Trophoblast cell (in vitro differentiated cells and primary cell): ENCODE results near the gene ETV3L.

ENCODE experiments used
- DNase-seq, 2 donors: peaks; one replicate each; pipeline ENCODE4 v3.0.0-alpha.2; 2016
- H2AFZ ChIP-seq: 2 replicates; pipeline ENCODE4 v1.6.1; 2013; ENCODE audit warnings: low read length, moderate library complexity, mild to moderate bottlenecking; ENCODE audit not compliant: insufficient read depth, poor library complexity
- H2AK5ac ChIP-seq: 2 replicates; pipeline ENCODE4 v1.6.1; 2013; ENCODE audit warnings: mild to moderate bottlenecking, low read length
- H2BK120ac ChIP-seq: 2 replicates; pipeline ENCODE4 v1.6.1; 2013; ENCODE audit warnings: low read length, mild to moderate bottlenecking, moderate library complexity; ENCODE audit not compliant: insufficient read depth, poor library complexity
- H2BK12ac ChIP-seq: 2 replicates; pipeline ENCODE4 v1.6.1; 2013; ENCODE audit warnings: mild to moderate bottlenecking, low read length, moderate library complexity
- H2BK5ac ChIP-seq: 2 replicates; pipeline ENCODE4 v1.6.1; 2013; ENCODE audit warnings: low read length, low read depth, moderate library complexity, mild to moderate bottlenecking; ENCODE audit not compliant: poor library complexity
- H3K14ac ChIP-seq: 2 replicates; pipeline ENCODE4 v1.6.1; 2013; ENCODE audit warnings: mild to moderate bottlenecking, low read length
- H3K18ac ChIP-seq: 2 replicates; pipeline ENCODE4 v1.6.1; 2013; ENCODE audit warnings: mild to moderate bottlenecking, low read length
- H3K23ac ChIP-seq: 2 replicates; pipeline ENCODE4 v1.6.1; 2013; ENCODE audit warnings: low read length
- H3K27ac ChIP-seq: 2 replicates; pipeline ENCODE4 v1.5.1; 2013; ENCODE audit warnings: low read depth, mild to moderate bottlenecking, inconsistent platforms, low read length, moderate library complexity
- H3K27me3 ChIP-seq: 2 replicates; pipeline ENCODE4 v1.6.1; 2013; ENCODE audit warnings: inconsistent platforms, mild to moderate bottlenecking, low read length, moderate library complexity; ENCODE audit not compliant: insufficient read depth
- H3K36me3 ChIP-seq, 2 experiments: 1 replicate in 1 of 2; 2 replicates in 1 of 2; pipeline ENCODE4 v1.6.1; 2013; ENCODE audit warnings: low read length in 2 of 2, mild to moderate bottlenecking in 2 of 2, moderate library complexity in 1 of 2; ENCODE audit not compliant: insufficient read depth in 2 of 2, control insufficient read depth in 1 of 2
- H3K4ac ChIP-seq: 2 replicates; pipeline ENCODE4 v1.6.1; 2013; ENCODE audit warnings: low read depth, mild to moderate bottlenecking, low read length, moderate library complexity
- H3K4me1 ChIP-seq, 2 experiments: 1 replicate in 1 of 2; 2 replicates in 1 of 2; pipeline ENCODE4 v1.6.1; 2013; ENCODE audit warnings: low read length in 2 of 2, mild to moderate bottlenecking in 2 of 2, moderate library complexity in 1 of 2; ENCODE audit not compliant: insufficient read depth in 2 of 2, control insufficient read depth in 1 of 2
- H3K4me2 ChIP-seq: 2 replicates; pipeline ENCODE4 v1.6.1; 2013; ENCODE audit warnings: inconsistent platforms, mild to moderate bottlenecking, low read length, moderate library complexity
- H3K4me3 ChIP-seq: 2 replicates; pipeline ENCODE4 v1.5.1; 2013; ENCODE audit warnings: mild to moderate bottlenecking, low read depth, low read length, inconsistent platforms
- H3K79me1 ChIP-seq: one replicate; pipeline ENCODE4 v1.6.1; 2013; ENCODE audit warnings: low read length
- H3K79me2 ChIP-seq: 2 replicates; pipeline ENCODE4 v1.6.1; 2013; ENCODE audit warnings: low read length, mild to moderate bottlenecking; ENCODE audit not compliant: control insufficient read depth, insufficient read depth, poor library complexity
- H3K9ac ChIP-seq: 2 replicates; pipeline ENCODE4 v1.6.1; 2013; ENCODE audit warnings: mild to moderate bottlenecking, low read length
- H3K9me3 ChIP-seq: 2 replicates; pipeline ENCODE4 v1.6.1; 2013; ENCODE audit warnings: low read depth, mild to moderate bottlenecking, control low read depth, inconsistent platforms, low read length; ENCODE audit not compliant: insufficient read depth
- H4K12ac ChIP-seq: 2 replicates; pipeline ENCODE4 v1.6.1; 2013; ENCODE audit warnings: low read depth, mild to moderate bottlenecking, low read length, moderate library complexity
- H4K8ac ChIP-seq: 2 replicates; pipeline ENCODE4 v1.6.1; 2013; ENCODE audit warnings: low read depth, mild to moderate bottlenecking, low read length, moderate library complexity
- H4K91ac ChIP-seq: one replicate; pipeline ENCODE4 v1.6.1; 2013; ENCODE audit warnings: low read depth, mild to moderate bottlenecking, low read length, moderate library complexity
- WGBS: extraction: QIAGEN DNeasy Blood & Tissue Kit; methylation state at CpG from one replicate; pipeline ENCODE4 v1.1.7; 2013; ENCODE audit warnings: missing lambda C conversion rate; ENCODE audit not compliant: insufficient read length, insufficient coverage; ENCODE audit errors: extremely low coverage; 5-methylcytosine and 5-hydroxymethylcytosine counted together

Gene ETV3L

DNA sequence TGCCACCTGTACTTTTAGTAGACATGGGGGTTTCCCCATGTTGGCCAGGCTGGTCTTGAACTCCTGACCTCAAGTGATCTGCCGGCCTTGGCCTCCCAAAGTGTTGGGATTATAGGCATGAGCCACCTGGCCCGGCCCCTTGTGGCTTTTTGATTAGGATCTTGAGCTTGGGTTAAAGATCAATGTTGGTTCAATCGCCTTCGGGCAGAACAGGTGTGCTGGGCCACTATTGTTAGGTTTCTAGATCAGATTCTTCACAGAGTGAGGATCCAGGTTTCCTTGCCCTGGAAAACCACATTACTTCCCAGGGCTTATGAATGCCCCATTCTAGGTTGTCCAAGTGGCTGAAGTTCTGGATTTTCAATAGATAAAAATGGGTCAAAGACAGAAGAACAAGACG is 32.5 kb upstream of the ETV3L start:
- H2BK12ac ChIP-seq, result no peak overlapping the region

GRCh38 chr1:157131281-157131680 is 31.7 kb upstream of the ETV3L start:
- Histone ChIP-seq H3K79me2 (no peaks in the 10 kb centered on the region), H4K8ac (no peak overlapping the region), H3K27ac (no peak overlapping the region), H3K4me3 (no peak overlapping the region), H4K12ac (no peak overlapping the region), H3K4me2 (no peak overlapping the region), H4K91ac (no peak overlapping the region), H3K9me3 (no peaks in the 10 kb centered on the region), H3K4ac (no peak overlapping the region), H3K4me1 (peaks cover 9 to 21% of the 10 kb centered on the region in 2 experiments), H3K9ac (no peak overlapping the region), H2BK120ac (no peak overlapping the region), H3K79me1 (no peaks in the 10 kb centered on the region), H2BK5ac (no peak overlapping the region), H2BK12ac (no peak overlapping the region), H3K23ac (no peak overlapping the region), H3K18ac (no peak overlapping the region), H2AFZ (no peak overlapping the region), H3K36me3 (peaks cover 12 to 31% of the 10 kb centered on the region in 2 experiments), H2AK5ac (no peak overlapping the region), H3K27me3 (no peaks in the 10 kb centered on the region), H3K14ac (no peak overlapping the region)
- no CpG with 5 or more reads among the region's 4 CpGs for WGBS
- peak in 1 of 2 donors; percentile 39 for DNase-seq

More for the DNA sequence above, 32.5 kb upstream of the ETV3L start:
- H3K9ac ChIP-seq, result no peak overlapping the region
- no peaks in the 10 kb centered on the region for H3K79me1 ChIP-seq
- peak in 1 of 2 donors; percentile 46 for DNase-seq
- peaks cover 2% of the 10 kb centered on the region for H3K79me2 ChIP-seq
- no peak overlapping the region for H4K8ac ChIP-seq
- peaks cover 10 to 28% of the 10 kb centered on the region in 2 experiments for H3K36me3 ChIP-seq
- no peaks in the 10 kb centered on the region for H3K27me3 ChIP-seq
- H3K4ac ChIP-seq, result no peak overlapping the region
- no peak overlapping the region for H3K14ac ChIP-seq
- no peak overlapping the region for H2AFZ ChIP-seq
- no peak overlapping the region for H4K12ac ChIP-seq
- H3K4me3 ChIP-seq, result no peak overlapping the region
- no peak overlapping the region for H2BK120ac ChIP-seq
- no peak overlapping the region for H3K18ac ChIP-seq
- no peak overlapping the region for H2BK5ac ChIP-seq
- no peaks in the 10 kb centered on the region for H3K9me3 ChIP-seq
- WGBS, result no CpG with 5 or more reads among the region's 5 CpGs
- no peak overlapping the region for H4K91ac ChIP-seq
- no peak overlapping the region for H2AK5ac ChIP-seq
- no peak overlapping the region for H3K27ac ChIP-seq
- H3K4me1 ChIP-seq, result peaks cover 11 to 24% of the 10 kb centered on the region in 2 experiments
- H3K4me2 ChIP-seq, result no peak overlapping the region
- H3K23ac ChIP-seq, result no peak overlapping the region

DNA sequence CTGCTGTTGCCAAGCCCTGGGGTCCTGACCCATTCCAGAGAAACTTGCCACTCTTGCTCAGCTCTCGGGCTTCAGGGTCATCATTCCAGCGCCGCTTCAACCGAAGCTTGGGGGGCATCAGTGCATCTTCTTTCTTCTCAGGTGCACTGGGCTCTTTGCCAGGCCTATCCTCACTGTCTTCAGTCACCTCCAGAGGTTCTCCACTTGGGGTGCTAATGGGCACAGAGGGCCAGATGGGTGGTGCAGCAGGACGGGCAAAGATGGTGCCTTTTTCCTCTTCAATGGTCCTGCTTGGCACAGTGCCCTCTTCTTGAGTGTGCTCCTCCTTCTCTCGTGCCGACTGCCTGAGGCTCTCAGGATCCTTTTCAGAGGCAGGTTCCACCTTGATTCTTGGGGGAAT is 25.2 kb upstream of the ETV3L start:
- H3K27me3 ChIP-seq, result no peaks in the 10 kb centered on the region
- no peaks in the 10 kb centered on the region for H3K9me3 ChIP-seq
- no peak overlapping the region for H4K12ac ChIP-seq
- H3K36me3 ChIP-seq, result peaks cover 27 to 40% of the 10 kb centered on the region in 2 experiments
- H3K79me2 ChIP-seq, result no peaks in the 10 kb centered on the region
- H3K9ac ChIP-seq, result no peak overlapping the region
- H2BK12ac ChIP-seq, result no peak overlapping the region
- no peak overlapping the region for H3K4ac ChIP-seq
- no peak overlapping the region for H3K14ac ChIP-seq
- DNase-seq, result no peak
- no peak overlapping the region for H3K18ac ChIP-seq
- H3K27ac ChIP-seq, result no peak overlapping the region
- no peak overlapping the region for H2AFZ ChIP-seq
- H3K4me2 ChIP-seq, result no peak overlapping the region
- no peaks in the 10 kb centered on the region for H3K4me1 ChIP-seq
- no peak overlapping the region for H2BK5ac ChIP-seq
- H4K91ac ChIP-seq, result no peak overlapping the region
- H2BK120ac ChIP-seq, result no peak overlapping the region
- H3K79me1 ChIP-seq, result no peaks in the 10 kb centered on the region
- H2AK5ac ChIP-seq, result no peak overlapping the region
- no peak overlapping the region for H3K23ac ChIP-seq
- H4K8ac ChIP-seq, result no peak overlapping the region
- H3K4me3 ChIP-seq, result no peak overlapping the region
- WGBS, result no CpG with 5 or more reads among the region's 7 CpGs

- WGBS, result no CpG with 5 or more reads among the region's 2 CpGs
- Histone ChIP-seq H3K23ac (no peak overlapping the region), H3K4ac (no peak overlapping the region)
These were observed 19.8 kb upstream of the ETV3L start for GRCh38 chr1:157119448-157119847.

More at GRCh38 chr1:157119448-157119847, 19.8 kb upstream of the ETV3L start:
- Histone ChIP-seq H2BK120ac (no peak overlapping the region), H3K9me3 (no peaks in the 10 kb centered on the region), H3K18ac (no peak overlapping the region), H3K4me3 (no peak overlapping the region), H3K14ac (no peak overlapping the region), H3K36me3 (peaks cover 7 to 15% of the 10 kb centered on the region in 2 experiments), H4K12ac (no peak overlapping the region), H4K8ac (no peak overlapping the region), H3K27me3 (no peaks in the 10 kb centered on the region), H2AFZ (no peak overlapping the region), H4K91ac (no peak overlapping the region), H2AK5ac (no peak overlapping the region), H3K4me2 (no peak overlapping the region), H3K9ac (no peak overlapping the region), H3K4me1 (no peaks in the 10 kb centered on the region), H3K27ac (no peak overlapping the region), H2BK12ac (no peak overlapping the region), H2BK5ac (no peak overlapping the region), H3K79me2 (no peaks in the 10 kb centered on the region), H3K79me1 (no peaks in the 10 kb centered on the region)
- DNase-seq, result no peak
